H9 (cell line): ENCODE results near the gene GGCX. TPM values are rescaled to one million over a fixed set of nuclear protein-coding genes. Genes with fewer than 3 reads are reported as not detected.

Experiments
- DNase-seq: peaks from one replicate; pipeline ENCODE4 v3.0.0-alpha.2; 2017
- H2AFZ ChIP-seq: one replicate; pipeline ENCODE4 v1.6.1; 2013; ENCODE audit warnings: mild to moderate bottlenecking, low read length, control low read depth, moderate library complexity
- H2AK5ac ChIP-seq: 2 replicates; pipeline ENCODE4 v1.6.1; 2013; ENCODE audit warnings: low read length, control low read depth, mixed read lengths; ENCODE audit not compliant: insufficient read length
- H2BK120ac ChIP-seq: one replicate; pipeline ENCODE4 v1.6.1; 2013; ENCODE audit warnings: low read depth, mild to moderate bottlenecking, low read length, control low read depth, inconsistent platforms; ENCODE audit not compliant: poor library complexity, severe bottlenecking
- H2BK12ac ChIP-seq: 2 replicates; pipeline ENCODE4 v1.6.1; 2013; ENCODE audit warnings: low read length, control low read depth, mixed read lengths, low read depth; ENCODE audit not compliant: insufficient read length
- H2BK15ac ChIP-seq: 2 replicates; pipeline ENCODE4 v1.6.1; 2013; ENCODE audit warnings: low read depth, low read length, control low read depth
- H2BK20ac ChIP-seq: one replicate; pipeline ENCODE4 v1.6.1; 2013; ENCODE audit warnings: low read depth, mild to moderate bottlenecking, low read length, control low read depth, inconsistent platforms; ENCODE audit not compliant: poor library complexity, severe bottlenecking
- H2BK5ac ChIP-seq: 2 replicates; pipeline ENCODE4 v1.6.1; 2013; ENCODE audit warnings: low read length, control low read depth, mixed read lengths; ENCODE audit not compliant: insufficient read length
- H3K14ac ChIP-seq: 2 replicates; pipeline ENCODE4 v1.6.1; 2013; ENCODE audit warnings: low read length, control low read depth; ENCODE audit not compliant: insufficient read depth
- H3K18ac ChIP-seq: 2 replicates; pipeline ENCODE4 v1.6.1; 2013; ENCODE audit warnings: low read depth, mild to moderate bottlenecking, mixed read lengths, low read length, control low read depth; ENCODE audit not compliant: insufficient read length
- H3K23ac ChIP-seq: 2 replicates; pipeline ENCODE4 v1.6.1; 2013; ENCODE audit warnings: low read length, control low read depth, mixed read lengths, low read depth; ENCODE audit not compliant: insufficient read length
- H3K23me2 ChIP-seq: 2 replicates; pipeline ENCODE4 v1.6.1; 2013; ENCODE audit warnings: low read depth, mild to moderate bottlenecking, mixed read lengths, low read length, control low read depth; ENCODE audit not compliant: insufficient read length, poor library complexity, severe bottlenecking
- H3K27ac ChIP-seq: 2 replicates; pipeline ENCODE4 v1.5.1; 2013; ENCODE audit warnings: low read length, control low read depth, mixed read lengths, low read depth; ENCODE audit not compliant: insufficient read length
- H3K27me3 ChIP-seq: 2 replicates; pipeline ENCODE4 v1.6.1; 2013; ENCODE audit warnings: low read length, control low read depth, inconsistent platforms; ENCODE audit not compliant: insufficient read depth
- H3K4ac ChIP-seq: 2 replicates; pipeline ENCODE4 v1.6.1; 2013; ENCODE audit warnings: low read depth, mild to moderate bottlenecking, control low read depth, inconsistent platforms, low read length, moderate library complexity
- H3K4me1 ChIP-seq: 2 replicates; pipeline ENCODE4 v1.6.1; 2013; ENCODE audit warnings: low read length, control low read depth, inconsistent platforms; ENCODE audit not compliant: insufficient read depth
- H3K4me2 ChIP-seq: 2 replicates; pipeline ENCODE4 v1.6.1; 2013; ENCODE audit warnings: low read length, control low read depth, mixed read lengths; ENCODE audit not compliant: insufficient read length, insufficient read depth
- H3K56ac ChIP-seq: 2 replicates; pipeline ENCODE4 v1.6.1; 2013; ENCODE audit warnings: low read depth, mild to moderate bottlenecking, mixed read lengths, low read length, control low read depth; ENCODE audit not compliant: insufficient read length
- H3K79me1 ChIP-seq: 2 replicates; pipeline ENCODE4 v1.6.1; 2013; ENCODE audit warnings: low read depth, mild to moderate bottlenecking, moderate library complexity, low read length, control low read depth, inconsistent platforms; ENCODE audit not compliant: insufficient read depth, poor library complexity, severe bottlenecking
- H3K79me2 ChIP-seq: 2 replicates; pipeline ENCODE4 v1.6.1; 2013; ENCODE audit warnings: low read length, control low read depth, inconsistent platforms; ENCODE audit not compliant: insufficient read depth
- H3K9ac ChIP-seq: 2 replicates; pipeline ENCODE4 v1.6.1; 2013; ENCODE audit warnings: low read length, control low read depth, mixed read lengths; ENCODE audit not compliant: insufficient read length; ENCODE audit errors: extremely low read depth
- H3K9me3 ChIP-seq: one replicate; pipeline ENCODE4 v1.6.1; 2013; ENCODE audit warnings: low read depth, low read length, inconsistent platforms; ENCODE audit not compliant: control insufficient read depth
- H3T11ph ChIP-seq: one replicate; pipeline ENCODE4 v1.6.1; 2013; ENCODE audit warnings: mild to moderate bottlenecking, low read length, control low read depth, inconsistent platforms
- H4K20me1 ChIP-seq: one replicate; pipeline ENCODE4 v1.6.1; 2013; ENCODE audit not compliant: control insufficient read depth, insufficient read length, insufficient read depth
- H4K5ac ChIP-seq: 2 replicates; pipeline ENCODE4 v1.6.1; 2013; ENCODE audit warnings: low read depth, mild to moderate bottlenecking, mixed read lengths, low read length, control low read depth; ENCODE audit not compliant: insufficient read length
- H4K8ac ChIP-seq: replicated peaks from 2 replicates; pipeline ENCODE4 v1.6.1; 2013; ENCODE audit warnings: low read length, control low read depth, mixed read lengths, low read depth; ENCODE audit not compliant: insufficient read length
- H4K91ac ChIP-seq: 2 replicates; pipeline ENCODE4 v1.6.1; 2013; ENCODE audit warnings: low read depth, mild to moderate bottlenecking, moderate library complexity, mixed read lengths, low read length, control low read depth; ENCODE audit not compliant: insufficient read length
- H3K27ac Mint-ChIP-seq, 3 experiments: 2 replicates in 2 of 3; 3 replicates in 1 of 3; pipeline ENCODE4 v1.8.0; 2020 to 2021; ENCODE audit warnings: mixed read lengths in 3 of 3, mild to moderate bottlenecking in 1 of 3, moderate library complexity in 1 of 3
- H3K27me3 Mint-ChIP-seq: 2 replicates; pipeline ENCODE4 v1.8.0; 2021; ENCODE audit warnings: low read depth, mild to moderate bottlenecking, moderate library complexity, mixed read lengths
- H3K36me3 Mint-ChIP-seq, 3 experiments: 2 replicates in 2 of 3; 3 replicates in 1 of 3; pipeline ENCODE4 v1.8.0; 2020 to 2021; ENCODE audit warnings: low read depth in 3 of 3, mixed read lengths in 3 of 3; ENCODE audit not compliant: insufficient read depth in 1 of 3
- H3K4me1 Mint-ChIP-seq, 2 experiments: 2 replicates each; pipeline ENCODE4 v1.8.0; 2020; ENCODE audit warnings: mixed read lengths in 2 of 2
- H3K4me3 Mint-ChIP-seq, 2 experiments: 2 replicates in 1 of 2; 3 replicates in 1 of 2; pipeline ENCODE4 v1.8.0; 2020 to 2021; ENCODE audit warnings: mild to moderate bottlenecking in 2 of 2, mixed read lengths in 2 of 2, moderate library complexity in 1 of 2
- H3K9me3 Mint-ChIP-seq, 2 experiments: 2 replicates in 1 of 2; 3 replicates in 1 of 2; pipeline ENCODE4 v1.8.0; 2020; ENCODE audit warnings: mild to moderate bottlenecking in 2 of 2, mixed read lengths in 2 of 2, moderate library complexity in 1 of 2
- CTCF ChIP-seq: fragments of 200-600 bp; sonication (generic); conservative IDR thresholded peaks from 3 replicates; pipeline ENCODE4 v1.8.0; 2021; ENCODE audit warnings: antibody characterized with exemption, mild to moderate bottlenecking
- WGBS: extraction: QIAGEN DNeasy Blood & Tissue Kit; methylation state at CpG from one replicate; pipeline ENCODE4 v1.1.7; 2013; ENCODE audit warnings: missing lambda C conversion rate, low lambda C conversion rate, mixed read lengths; ENCODE audit not compliant: insufficient read length; ENCODE audit errors: extremely low coverage; 5-methylcytosine and 5-hydroxymethylcytosine counted together
- total RNA-seq: library from RNA; stranded (reverse); gene quantifications from 2 replicates; pipeline ENCODE4 v1.2.1, GENCODE V29; 2021

The GGCX gene
- total RNA-seq, 1 experiment from 2014 or later, result 32.9 TPM

DNA sequence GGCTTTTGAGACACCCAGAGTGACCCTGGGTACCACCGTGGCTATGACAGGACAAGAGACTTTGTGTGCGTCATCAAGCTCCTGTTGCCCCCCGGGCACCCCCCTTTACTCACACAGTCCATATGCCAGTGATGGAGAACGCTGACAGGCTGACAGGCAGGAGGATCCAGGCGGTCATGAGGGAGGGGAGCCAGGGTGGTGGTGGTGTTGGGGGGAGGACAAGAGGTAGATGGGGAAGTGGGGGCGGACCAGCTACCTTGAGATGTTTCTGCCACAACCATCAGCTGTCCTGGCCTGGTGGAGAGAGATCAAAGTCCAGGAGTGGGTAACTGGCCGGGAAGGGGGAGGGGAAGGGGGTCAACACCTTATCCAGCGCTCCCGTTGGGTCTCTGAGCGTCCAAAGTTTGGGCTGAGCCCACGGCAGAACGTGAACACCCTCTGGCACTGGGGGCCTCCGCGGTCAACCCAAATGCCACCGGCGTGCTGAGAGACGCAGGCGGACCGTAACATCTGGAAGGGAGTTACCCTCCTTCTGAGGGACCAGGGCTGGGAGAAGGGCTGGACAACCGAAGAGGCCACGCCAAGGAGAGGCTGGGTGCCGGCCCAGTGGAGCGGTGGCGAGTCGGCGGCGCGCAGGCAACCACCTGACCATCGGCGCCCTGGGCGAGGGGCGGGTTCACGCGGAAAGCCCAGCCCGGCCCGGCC is 40.6 kb upstream of the GGCX start:
- no peak overlapping the region for H2BK15ac ChIP-seq
- no peak overlapping the region for H4K8ac ChIP-seq
- Mint-ChIP-seq H3K27ac (peak overlapping the region in 1 of 3 experiments; percentile 87; a peak in 1 of 7 replicates), H3K9me3 (no peaks in the 10 kb centered on the region), H3K36me3 (peaks cover 0 to 26% (median 19%) of the 10 kb centered on the region in 3 experiments; a peak in 5 of 7 replicates), H3K4me1 (peaks cover 17 to 20% of the 10 kb centered on the region in 2 experiments), H3K4me3 (peak overlapping the region; percentile 83 to 88), H3K27me3 (no peaks in the 10 kb centered on the region)
- H3K9me3 ChIP-seq, result no peaks in the 10 kb centered on the region
- no peak overlapping the region for H3T11ph ChIP-seq
- H4K91ac ChIP-seq, result no peak overlapping the region
- TF ChIP-seq CTCF, result no peak
- H3K79me2 ChIP-seq, result no peaks in the 10 kb centered on the region
- no peak overlapping the region for H2AK5ac ChIP-seq
- H3K9ac ChIP-seq, result peak overlapping the region; percentile 62
- no peak overlapping the region for H2BK20ac ChIP-seq
- H3K14ac ChIP-seq, result 0 out of 2 replicates have a peak overlapping the region, but pooled peaks have one; percentile 38
- no peak overlapping the region for H3K27ac ChIP-seq
- DNase-seq, result peak; percentile 61
- H3K23ac ChIP-seq, result no peak overlapping the region
- no peak overlapping the region for H3K4ac ChIP-seq
- no peak overlapping the region for H2AFZ ChIP-seq
- no peak overlapping the region for H2BK5ac ChIP-seq
- no peak overlapping the region for H4K5ac ChIP-seq
- H3K18ac ChIP-seq, result no peak overlapping the region
- H3K56ac ChIP-seq, result no peak overlapping the region
- H3K23me2 ChIP-seq, result peaks cover 4% of the 10 kb centered on the region
- H2BK12ac ChIP-seq, result no peak overlapping the region
- no peaks in the 10 kb centered on the region for H3K27me3 ChIP-seq
- no CpG with 5 or more reads among the region's 36 CpGs for WGBS
- peaks cover 3% of the 10 kb centered on the region; the same call in 1 of the 2 replicates for H3K4me1 ChIP-seq
- no peaks in the 10 kb centered on the region for H3K79me1 ChIP-seq
- no peak overlapping the region for H2BK120ac ChIP-seq
- no peaks in the 10 kb centered on the region for H4K20me1 ChIP-seq
- H3K4me2 ChIP-seq, result peak overlapping the region; percentile 59
